HG03354 (cell line): ENCODE data around the gene DCT.
"Not testable (repeated sequence)": the region's sequence is repeated elsewhere in the genome, so short reads cannot be mapped to it uniquely, and the experiment has no call there.

ENCODE experiments used
- ATAC-seq: cut with Tn5 transposase; IDR thresholded peaks from one replicate; pipeline ENCODE4 v1.9.1; 2021; ENCODE audit warnings: mild to moderate bottlenecking; ENCODE audit not compliant: unreplicated experiment, poor library complexity, severe bottlenecking

Gene DCT

GRCh38 chr13:94479616-94480015 lies at the start of gene DCT:
Gene DCT, minus strand, starts transcription at chr13:94479682. Its CDS starts 427 bp downstream, at chr13:94479255.
- no peak for ATAC-seq

- not testable (repeated sequence) for ATAC-seq
Measured at GRCh38 chr13:94526956-94527355, 47.5 kb upstream of the DCT start.

- ATAC-seq = no peak
Measured at GRCh38 chr13:94525781-94526180, 46.3 kb upstream of the DCT start.

GRCh38 chr13:94524407-94524806 lies 44.9 kb upstream of the DCT start:
- ATAC-seq = no peak

- ATAC-seq = no peak
Measured at GRCh38 chr13:94520001-94520400, 40.5 kb upstream of the DCT start.

GRCh38 chr13:94516456-94516855 lies 37.0 kb upstream of the DCT start:
- ATAC-seq = no peak

GRCh38 chr13:94515911-94516310 lies 36.4 kb upstream of the DCT start:
- ATAC-seq = no peak

- no peak for ATAC-seq
Measured at GRCh38 chr13:94515374-94515773, 35.9 kb upstream of the DCT start.

GRCh38 chr13:94513026-94513425 lies 33.5 kb upstream of the DCT start:
- ATAC-seq = no peak

- ATAC-seq = no peak
Measured at GRCh38 chr13:94505730-94506129, 26.2 kb upstream of the DCT start.

- no peak for ATAC-seq
Measured at GRCh38 chr13:94503851-94504250, 24.4 kb upstream of the DCT start.

- not testable (repeated sequence) for ATAC-seq
Measured at GRCh38 chr13:94498831-94499230, 19.3 kb upstream of the DCT start.

GRCh38 chr13:94495806-94496205 lies 16.3 kb upstream of the DCT start:
- ATAC-seq = no peak

- no peak for ATAC-seq
Measured at GRCh38 chr13:94494026-94494425, 14.5 kb upstream of the DCT start.

GRCh38 chr13:94487043-94487442 lies 7.6 kb upstream of the DCT start:
- ATAC-seq = no peak

- ATAC-seq = no peak
Measured at GRCh38 chr13:94483970-94484369, 4.5 kb upstream of the DCT start.

GRCh38 chr13:94481941-94482340 lies 2.5 kb upstream of the DCT start:
- no peak for ATAC-seq

GRCh38 chr13:94480672-94481145 lies 1.2 kb upstream of the DCT start:
- no peak for ATAC-seq

GRCh38 chr13:94478913-94479312 lies 569 bp downstream of the DCT start:
- no peak for ATAC-seq

GRCh38 chr13:94470126-94470525 lies 9.4 kb downstream of the DCT start:
- no peak for ATAC-seq

GRCh38 chr13:94464771-94465170 lies 14.7 kb downstream of the DCT start:
- ATAC-seq = no peak

- ATAC-seq = no peak
Measured at GRCh38 chr13:94462670-94463069, 16.8 kb downstream of the DCT start.
